GM12872 (cell line): ENCODE results near the gene ING5.

Experiments used
- TF ChIP-seq, protein P1 (sequence below): IDR thresholded peaks from 3 replicates; pipeline ENCODE4 v1.5.1; 2011; ENCODE audit warnings: low read depth, mild to moderate bottlenecking, low read length, moderate library complexity; ENCODE audit not compliant: insufficient read depth

The ING5 gene

DNA sequence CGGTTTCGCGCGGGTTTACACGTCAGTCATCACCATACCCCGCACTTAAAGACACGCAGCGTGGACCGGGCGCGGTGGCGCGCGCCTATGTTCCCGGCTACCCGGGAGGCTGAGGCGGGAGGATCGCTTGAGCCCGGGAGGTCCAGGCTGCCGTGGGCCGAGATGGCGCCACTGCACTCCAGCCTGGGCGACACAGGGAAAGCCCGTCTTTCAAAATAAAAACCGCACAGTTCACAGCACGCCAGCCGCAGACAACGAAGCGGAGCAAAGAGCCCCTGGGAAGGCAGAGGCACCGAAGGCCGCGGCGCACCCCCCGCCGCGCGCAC, 15.6 kb upstream of the ING5 start:
- TF ChIP-seq, protein P1, sequence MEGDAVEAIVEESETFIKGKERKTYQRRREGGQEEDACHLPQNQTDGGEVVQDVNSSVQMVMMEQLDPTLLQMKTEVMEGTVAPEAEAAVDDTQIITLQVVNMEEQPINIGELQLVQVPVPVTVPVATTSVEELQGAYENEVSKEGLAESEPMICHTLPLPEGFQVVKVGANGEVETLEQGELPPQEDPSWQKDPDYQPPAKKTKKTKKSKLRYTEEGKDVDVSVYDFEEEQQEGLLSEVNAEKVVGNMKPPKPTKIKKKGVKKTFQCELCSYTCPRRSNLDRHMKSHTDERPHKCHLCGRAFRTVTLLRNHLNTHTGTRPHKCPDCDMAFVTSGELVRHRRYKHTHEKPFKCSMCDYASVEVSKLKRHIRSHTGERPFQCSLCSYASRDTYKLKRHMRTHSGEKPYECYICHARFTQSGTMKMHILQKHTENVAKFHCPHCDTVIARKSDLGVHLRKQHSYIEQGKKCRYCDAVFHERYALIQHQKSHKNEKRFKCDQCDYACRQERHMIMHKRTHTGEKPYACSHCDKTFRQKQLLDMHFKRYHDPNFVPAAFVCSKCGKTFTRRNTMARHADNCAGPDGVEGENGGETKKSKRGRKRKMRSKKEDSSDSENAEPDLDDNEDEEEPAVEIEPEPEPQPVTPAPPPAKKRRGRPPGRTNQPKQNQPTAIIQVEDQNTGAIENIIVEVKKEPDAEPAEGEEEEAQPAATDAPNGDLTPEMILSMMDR = no peak

DNA sequence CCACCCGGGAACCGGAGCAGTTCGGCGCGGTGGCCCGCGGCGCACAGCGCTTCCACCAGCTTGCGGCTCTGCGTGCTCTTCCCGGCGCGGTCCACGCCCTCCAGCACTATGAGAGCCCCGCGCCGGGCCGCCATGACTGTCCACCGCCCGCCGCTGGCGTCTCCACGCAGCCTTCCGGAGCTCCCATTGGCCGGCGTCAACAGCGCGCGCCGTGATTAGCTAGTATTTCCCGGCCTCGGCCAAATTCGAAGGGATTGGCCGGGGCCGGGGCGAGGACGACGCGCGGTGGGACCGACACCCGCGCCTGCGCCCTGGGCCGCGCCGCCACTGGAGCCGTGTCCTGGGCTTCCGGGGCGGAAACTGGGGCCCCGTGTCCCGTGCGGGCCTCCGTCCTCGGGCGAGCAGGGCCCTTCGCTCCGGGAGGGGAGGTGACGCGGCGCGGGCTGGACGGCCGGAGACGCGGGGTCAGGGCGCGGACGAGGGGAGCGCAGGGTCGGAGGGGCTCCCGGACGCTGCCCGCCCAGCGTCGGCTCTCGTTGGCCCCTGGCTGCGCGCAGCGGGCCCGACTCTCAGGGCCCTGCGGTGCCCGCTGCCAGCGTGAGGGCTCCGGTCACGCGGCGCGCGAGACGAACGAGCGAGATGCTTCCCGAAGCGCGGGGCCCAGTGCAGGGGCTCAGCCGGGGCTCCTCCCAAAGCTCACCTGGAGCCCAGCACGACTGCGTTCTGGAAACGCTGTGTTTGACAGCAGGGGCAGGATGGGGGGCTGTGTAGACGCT, 15.0 kb upstream of the ING5 start, which contains the start of gene DTYMK:
Gene DTYMK, minus strand, starts transcription at position 166 of the 776 bp plus-strand sequence. Its CDS starts 32 bp downstream, at position 134.
- TF ChIP-seq, protein P1 = no peak

DNA sequence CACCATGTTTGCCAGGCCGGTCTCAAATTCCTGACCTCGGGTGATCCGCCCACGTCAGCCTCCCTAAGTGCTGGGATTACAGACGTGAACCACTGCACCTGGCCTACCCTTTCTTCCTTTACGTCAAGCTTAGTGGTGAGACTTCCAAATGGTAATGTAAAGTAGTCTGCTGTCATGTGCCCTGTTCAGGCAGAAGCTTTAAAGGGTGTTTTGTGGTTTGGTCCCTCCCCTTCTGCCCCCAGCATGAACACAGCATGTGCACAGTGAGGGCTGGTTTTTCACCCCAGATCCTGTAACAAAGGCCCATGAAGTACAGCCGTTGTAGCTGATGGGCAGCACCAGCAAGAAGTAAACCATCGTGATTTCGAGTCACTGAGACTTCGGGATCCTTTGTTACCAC, 12.5 kb upstream of the ING5 start:
- TF ChIP-seq, protein P1 = no peak

DNA sequence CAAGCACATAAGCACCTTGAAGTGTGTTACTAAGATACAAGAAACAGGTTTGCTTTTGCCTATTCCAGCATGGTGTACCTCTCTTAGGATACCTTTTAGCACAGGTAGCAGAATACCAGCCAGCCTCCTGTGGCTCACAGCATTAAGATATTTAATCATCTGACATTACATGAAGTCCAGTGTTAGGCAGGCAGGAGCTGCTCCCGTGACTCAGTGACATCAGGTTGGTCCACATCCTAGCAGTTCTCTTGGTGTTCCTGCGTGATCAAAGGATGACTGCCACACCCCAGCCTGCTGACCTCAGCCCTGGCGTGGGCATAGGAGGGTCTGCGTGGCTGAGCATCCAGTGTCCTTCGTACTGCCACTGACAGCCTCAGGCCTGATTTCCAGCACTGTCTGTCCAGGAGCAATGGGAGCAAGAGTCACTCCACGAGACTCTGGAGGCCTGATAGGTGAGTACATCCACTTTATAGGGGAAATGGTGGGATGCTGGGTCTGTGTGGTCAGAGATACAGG, 11.6 kb upstream of the ING5 start:
- TF ChIP-seq, protein P1 = no peak

DNA sequence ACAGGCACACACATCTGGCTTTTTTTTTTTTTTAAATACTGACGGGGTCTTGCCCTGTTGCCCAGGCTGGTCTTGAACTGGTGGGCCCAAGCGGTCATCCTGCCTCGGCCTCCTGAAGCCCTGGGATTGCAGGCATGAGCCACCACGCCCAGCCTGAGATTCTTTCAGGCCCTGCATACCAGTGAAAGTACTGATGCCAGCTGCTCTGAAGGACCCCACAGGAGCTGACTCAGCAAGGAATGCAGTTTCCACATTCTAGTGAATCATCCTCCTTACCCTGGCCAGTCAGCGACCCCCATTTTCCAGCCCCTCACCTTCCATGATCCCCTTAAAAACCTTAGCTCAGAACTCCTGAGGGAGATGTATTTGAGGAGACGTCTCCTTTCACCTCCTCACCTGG, 9.4 kb upstream of the ING5 start:
- TF ChIP-seq, protein P1 = no peak

DNA sequence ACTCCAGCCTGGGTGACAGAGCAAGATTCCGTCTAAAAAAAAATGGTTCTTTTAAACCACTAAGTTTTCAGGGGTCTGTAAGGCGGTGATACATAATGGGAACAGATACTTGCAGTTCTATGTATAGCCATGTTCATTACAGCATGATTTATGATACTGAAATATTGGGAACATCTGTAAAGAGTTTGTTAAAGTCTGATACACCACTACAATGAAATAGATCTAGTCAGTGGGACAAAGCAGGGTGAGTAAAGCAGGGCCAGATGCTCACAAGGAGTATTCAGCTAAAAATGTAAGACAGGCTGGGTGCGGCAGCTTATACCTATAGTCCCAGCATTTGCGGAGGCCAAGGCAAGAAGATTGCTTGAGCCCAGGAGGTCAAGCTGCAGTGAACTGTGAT, 6.2 kb upstream of the ING5 start:
- TF ChIP-seq, protein P1 = no peak

DNA sequence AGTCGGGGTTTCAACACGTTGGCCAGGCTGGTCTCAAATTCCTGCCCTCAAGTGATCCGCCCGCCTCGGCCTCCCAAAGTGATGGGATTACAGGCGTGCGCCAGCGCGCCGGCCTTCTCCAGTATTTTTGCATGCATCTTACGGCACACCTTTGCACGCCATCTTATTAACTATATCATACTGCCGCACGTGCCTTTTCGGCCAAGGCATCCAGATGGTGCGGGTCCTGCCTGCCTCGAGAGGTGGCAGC, 765 bp upstream of the ING5 start:
- TF ChIP-seq, protein P1 = peak; percentile 55
